ENCODE data around the gene ECI1.

Gene ECI1

DNA sequence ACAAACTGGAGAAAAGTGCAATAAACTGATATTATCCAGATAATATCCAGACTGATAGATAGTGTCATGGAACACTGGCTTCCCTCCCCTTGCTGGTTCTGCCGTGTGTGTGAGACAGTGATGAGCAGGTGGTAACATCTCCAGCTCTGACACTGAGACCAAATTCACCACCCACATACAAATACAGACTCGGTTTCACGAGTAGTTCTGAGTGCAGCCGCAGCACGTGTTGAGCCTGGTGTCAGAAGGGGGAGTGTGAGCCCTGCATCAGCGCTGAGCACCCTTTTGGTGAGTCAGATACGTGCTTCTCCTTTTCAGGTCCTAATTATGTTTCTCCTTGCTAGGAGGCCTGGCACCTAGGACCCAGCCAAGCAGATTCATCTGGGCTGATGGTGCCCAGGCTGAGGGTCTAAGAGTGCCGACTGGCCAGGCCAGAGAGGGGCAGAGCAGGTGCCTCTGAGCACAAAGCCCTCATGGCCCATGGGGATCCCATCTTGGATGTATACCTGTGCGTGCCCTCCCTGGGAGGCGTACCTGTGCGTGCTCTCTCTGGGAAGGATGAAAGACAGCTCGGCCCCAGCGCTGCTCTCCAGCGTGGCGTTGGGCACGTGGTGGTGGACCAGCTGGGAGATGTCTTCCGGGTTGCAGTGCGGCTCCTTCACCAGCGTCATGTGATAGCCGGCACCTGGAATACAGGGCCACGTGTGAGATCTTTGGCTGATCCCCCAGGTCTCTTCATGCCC, 43.8 kb upstream of the ECI1 start:
- DNase-seq (ENCODE audit: insufficient read length, low spot score) (no peak), FAIRE-seq (no peak)
- TF ChIP-seq, protein P1, sequence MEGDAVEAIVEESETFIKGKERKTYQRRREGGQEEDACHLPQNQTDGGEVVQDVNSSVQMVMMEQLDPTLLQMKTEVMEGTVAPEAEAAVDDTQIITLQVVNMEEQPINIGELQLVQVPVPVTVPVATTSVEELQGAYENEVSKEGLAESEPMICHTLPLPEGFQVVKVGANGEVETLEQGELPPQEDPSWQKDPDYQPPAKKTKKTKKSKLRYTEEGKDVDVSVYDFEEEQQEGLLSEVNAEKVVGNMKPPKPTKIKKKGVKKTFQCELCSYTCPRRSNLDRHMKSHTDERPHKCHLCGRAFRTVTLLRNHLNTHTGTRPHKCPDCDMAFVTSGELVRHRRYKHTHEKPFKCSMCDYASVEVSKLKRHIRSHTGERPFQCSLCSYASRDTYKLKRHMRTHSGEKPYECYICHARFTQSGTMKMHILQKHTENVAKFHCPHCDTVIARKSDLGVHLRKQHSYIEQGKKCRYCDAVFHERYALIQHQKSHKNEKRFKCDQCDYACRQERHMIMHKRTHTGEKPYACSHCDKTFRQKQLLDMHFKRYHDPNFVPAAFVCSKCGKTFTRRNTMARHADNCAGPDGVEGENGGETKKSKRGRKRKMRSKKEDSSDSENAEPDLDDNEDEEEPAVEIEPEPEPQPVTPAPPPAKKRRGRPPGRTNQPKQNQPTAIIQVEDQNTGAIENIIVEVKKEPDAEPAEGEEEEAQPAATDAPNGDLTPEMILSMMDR (IDR thresholded peaks at IDR 0.05; ENCODE audit: insufficient read depth, missing control alignments), result no peak

DNA sequence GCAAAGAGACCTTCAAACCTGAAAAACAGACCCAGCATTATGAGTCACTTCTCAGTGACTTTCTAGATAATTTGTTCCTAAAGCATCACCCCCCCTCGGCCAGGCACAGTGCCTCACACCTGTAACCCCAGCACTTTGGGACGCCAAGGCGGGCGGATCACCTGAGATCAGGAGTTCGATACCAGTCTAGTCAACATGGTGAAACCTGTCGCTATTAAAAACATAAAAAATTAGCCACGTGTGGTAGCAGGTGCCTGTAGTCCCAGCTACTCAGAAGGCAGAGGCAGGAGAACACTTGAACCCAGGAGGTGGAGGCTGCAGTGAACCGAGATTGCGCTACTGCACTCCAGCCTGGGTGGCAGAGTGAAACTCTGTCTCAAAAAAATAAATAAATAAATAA, 40.8 kb upstream of the ECI1 start:
- TF ChIP-seq, protein P1 (IDR thresholded peaks at IDR 0.05; ENCODE audit: insufficient read depth, missing control alignments), result no peak
- DNase-seq (ENCODE audit: insufficient read length, low spot score) (no peak), FAIRE-seq (no peak)

DNA sequence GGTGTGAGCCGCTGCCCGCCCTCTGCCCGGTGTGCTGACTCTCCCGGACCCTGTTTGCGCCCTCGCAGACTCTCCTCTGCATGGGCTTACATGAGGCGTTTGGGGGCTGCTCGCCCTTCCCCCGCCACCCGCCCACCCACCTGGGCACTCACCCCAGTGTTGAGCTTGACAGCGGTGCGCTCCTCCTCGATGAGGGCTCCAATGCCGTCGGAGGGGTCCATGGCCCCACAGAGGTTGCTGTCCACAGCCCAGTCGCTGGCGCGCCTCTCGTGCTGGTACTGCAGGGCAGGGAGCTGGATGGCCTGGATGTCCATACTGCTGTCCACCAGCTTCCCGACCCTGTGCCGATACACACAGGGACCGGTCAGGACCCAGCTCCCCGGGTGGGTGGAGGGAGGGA, 37.9 kb upstream of the ECI1 start:
- DNase-seq (ENCODE audit: insufficient read length, low spot score) (no peak), FAIRE-seq (no peak)
- TF ChIP-seq, protein P1 (IDR thresholded peaks at IDR 0.05; ENCODE audit: insufficient read depth, missing control alignments), result no peak

DNA sequence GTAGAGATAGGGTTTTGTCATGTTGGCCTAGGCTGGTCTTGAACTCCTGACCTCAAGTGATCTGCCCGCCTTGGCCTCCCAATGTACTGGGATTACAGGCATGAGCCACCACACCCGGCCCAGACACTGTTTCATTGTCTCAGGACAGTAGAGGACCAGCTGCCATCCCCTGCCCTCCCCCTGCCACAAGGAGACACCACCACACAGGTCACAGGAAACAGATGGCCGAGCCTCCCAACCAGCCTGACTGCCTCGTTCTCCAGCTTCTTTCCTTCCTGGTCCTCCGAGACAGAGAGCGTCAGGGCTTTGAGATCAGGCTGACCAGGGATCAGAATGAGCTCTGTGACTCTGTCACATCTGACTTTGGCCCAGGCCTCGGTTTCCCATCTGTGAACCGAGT, 37.3 kb upstream of the ECI1 start:
- TF ChIP-seq, protein P1 (IDR thresholded peaks at IDR 0.05; ENCODE audit: insufficient read depth, missing control alignments), result no peak
- DNase-seq (ENCODE audit: insufficient read length, low spot score) (no peak), FAIRE-seq (no peak)

DNA sequence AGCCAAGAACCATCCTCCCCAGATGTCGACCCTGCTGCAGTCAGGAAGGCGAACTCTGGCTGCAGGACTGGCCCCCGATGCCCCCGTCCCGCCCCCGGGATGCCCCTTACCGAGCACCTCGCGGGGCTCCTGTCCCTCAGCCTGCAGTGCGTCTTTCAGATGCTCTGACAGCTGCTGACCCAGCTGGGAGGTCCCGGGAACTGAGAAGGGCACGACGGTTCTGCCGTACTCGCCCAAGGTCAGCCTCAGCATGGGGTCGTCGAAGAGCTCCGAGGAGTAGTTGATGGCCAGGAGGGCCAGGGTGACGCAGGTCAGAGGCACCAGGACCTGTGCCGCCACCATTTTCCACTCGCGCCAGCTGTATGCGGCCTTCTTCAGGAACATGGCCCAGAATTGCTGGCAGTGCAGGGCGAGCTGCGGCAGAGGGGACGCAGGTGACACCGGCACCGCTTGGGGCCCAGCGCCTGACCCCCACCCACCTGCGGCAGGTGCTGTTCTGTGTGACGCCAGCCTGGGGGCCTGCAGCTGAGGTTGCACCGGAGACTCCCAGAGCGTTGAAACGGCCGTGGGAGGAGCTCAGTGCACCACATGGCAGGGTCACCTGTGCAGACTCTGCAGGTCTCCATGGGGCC, 36.6 kb upstream of the ECI1 start:
- DNase-seq (ENCODE audit: insufficient read length, low spot score), result no peak
- TF ChIP-seq, protein P1 (IDR thresholded peaks at IDR 0.05; ENCODE audit: insufficient read depth, missing control alignments), result no peak
- FAIRE-seq, result no peak

DNA sequence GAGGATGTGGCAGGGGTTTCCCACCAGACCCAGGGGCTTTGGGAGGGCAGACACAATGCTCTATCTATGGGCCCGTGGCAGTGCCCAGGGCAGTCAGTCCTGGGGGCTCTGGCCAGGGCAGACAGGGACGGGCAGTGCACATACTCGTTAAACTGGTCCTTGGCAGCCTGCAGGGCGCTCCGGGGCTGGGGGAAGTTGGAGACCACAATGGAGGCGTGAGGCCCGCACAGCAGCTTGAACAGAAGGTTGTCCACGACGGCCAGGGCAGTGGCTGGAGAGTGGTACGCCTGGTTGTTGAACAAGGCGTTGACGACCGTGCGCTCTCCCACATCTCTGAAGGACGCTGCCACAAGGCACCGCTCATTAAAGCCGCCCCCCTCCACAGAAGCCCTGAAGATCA, 35.2 kb upstream of the ECI1 start:
- DNase-seq (ENCODE audit: insufficient read length, low spot score), result no peak
- FAIRE-seq, result no peak
- TF ChIP-seq, protein P1 (IDR thresholded peaks at IDR 0.05; ENCODE audit: insufficient read depth, missing control alignments), result no peak

DNA sequence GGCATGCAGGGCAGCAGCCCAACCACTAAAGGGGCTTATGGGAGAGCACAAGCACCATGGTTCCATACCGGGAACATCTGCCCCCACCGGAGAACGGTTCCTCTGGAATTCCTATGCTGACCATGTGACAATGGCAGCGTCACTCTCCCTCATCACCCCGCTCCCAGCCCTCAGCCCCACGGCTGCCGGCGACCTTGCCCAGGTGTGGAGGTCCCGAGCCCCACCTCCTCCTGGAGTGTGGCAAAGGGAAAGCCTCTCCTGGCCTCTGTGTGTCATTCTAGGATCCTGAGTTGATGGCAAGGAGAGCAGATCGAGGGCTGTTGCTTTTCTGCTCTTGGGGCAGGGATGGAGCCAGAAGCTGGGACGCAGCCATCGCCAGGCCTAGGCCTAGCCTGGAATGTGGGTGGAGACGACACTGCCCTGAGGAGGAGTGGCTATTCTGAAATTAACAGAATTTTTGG, 34.4 kb upstream of the ECI1 start:
- TF ChIP-seq, protein P1 (IDR thresholded peaks at IDR 0.05; ENCODE audit: insufficient read depth, missing control alignments), result no peak

More for the DNA sequence above, 34.4 kb upstream of the ECI1 start:
- no peak for DNase-seq (ENCODE audit: insufficient read length, low spot score)
- no peak for FAIRE-seq
